ENCODE data around the gene MTMR12.

DNA sequence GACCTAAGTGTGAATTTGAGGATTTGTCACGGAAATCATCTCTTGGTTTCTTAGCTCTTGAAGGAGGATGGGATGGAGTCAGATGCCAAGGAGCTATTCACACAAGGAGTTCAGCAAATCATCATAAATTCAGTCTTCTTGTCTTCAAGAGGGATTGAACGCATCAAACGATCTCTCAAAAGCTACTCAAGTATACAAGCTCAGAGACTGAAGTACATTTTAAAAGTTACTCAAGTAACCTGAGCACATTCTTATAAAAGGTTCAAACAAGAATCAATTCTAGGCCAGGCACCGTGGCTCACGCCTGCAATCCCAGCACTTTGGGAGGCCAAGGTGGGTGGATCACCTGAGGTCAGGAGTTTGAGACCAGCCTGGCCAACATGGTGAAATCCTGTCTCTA is 117.5 kb downstream of the MTMR12 start:
- TF ChIP-seq, protein P1, sequence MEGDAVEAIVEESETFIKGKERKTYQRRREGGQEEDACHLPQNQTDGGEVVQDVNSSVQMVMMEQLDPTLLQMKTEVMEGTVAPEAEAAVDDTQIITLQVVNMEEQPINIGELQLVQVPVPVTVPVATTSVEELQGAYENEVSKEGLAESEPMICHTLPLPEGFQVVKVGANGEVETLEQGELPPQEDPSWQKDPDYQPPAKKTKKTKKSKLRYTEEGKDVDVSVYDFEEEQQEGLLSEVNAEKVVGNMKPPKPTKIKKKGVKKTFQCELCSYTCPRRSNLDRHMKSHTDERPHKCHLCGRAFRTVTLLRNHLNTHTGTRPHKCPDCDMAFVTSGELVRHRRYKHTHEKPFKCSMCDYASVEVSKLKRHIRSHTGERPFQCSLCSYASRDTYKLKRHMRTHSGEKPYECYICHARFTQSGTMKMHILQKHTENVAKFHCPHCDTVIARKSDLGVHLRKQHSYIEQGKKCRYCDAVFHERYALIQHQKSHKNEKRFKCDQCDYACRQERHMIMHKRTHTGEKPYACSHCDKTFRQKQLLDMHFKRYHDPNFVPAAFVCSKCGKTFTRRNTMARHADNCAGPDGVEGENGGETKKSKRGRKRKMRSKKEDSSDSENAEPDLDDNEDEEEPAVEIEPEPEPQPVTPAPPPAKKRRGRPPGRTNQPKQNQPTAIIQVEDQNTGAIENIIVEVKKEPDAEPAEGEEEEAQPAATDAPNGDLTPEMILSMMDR (IDR thresholded peaks at IDR 0.05; ENCODE audit: low read depth, low read length) = no peak
- TF ChIP-seq EZH2phosphoT487 (IDR thresholded peaks at IDR 0.05; ENCODE audit: low read depth) = no peak

Data from OCI-LY3 (cell line).